Measurements from ENCODE around the gene LAMC2. TPM values are rescaled to one million over a fixed set of nuclear protein-coding genes. Genes with fewer than 3 reads are reported as not detected.

Gene LAMC2
- total RNA-seq, 1 donor from 2014 or later: 13.9 TPM

GRCh38 chr1:183236158-183236725, 50.2 kb downstream of the LAMC2 start:
- H3K36me3 Mint-ChIP-seq (ENCODE audit: low read depth, unreplicated experiment): no peaks in the 10 kb centered on the region
- no peaks in the 10 kb centered on the region for H3K36me3 ChIP-seq (ENCODE audit: insufficient read depth, low read length)
- H4K20me1 ChIP-seq (ENCODE audit: insufficient read depth, low read length): no peaks in the 10 kb centered on the region
- H3K27ac ChIP-seq (ENCODE audit: low read depth, low read length): peak overlapping the region; percentile 99
- DNase-seq (ENCODE audit: low read depth) (no peak), FAIRE-seq (no peak)
- no peaks in the 10 kb centered on the region for H3K27me3 Mint-ChIP-seq (ENCODE audit: low read depth, unreplicated experiment)
- H3K79me2 ChIP-seq (ENCODE audit: insufficient read depth, low read length): no peaks in the 10 kb centered on the region
- peaks cover 26% of the 10 kb centered on the region for H3K4me1 ChIP-seq (ENCODE audit: insufficient read depth, low read length)
- H3K4me2 ChIP-seq (ENCODE audit: low read length): no peak overlapping the region
- no peaks in the 10 kb centered on the region for H3K27me3 ChIP-seq (ENCODE audit: insufficient read depth, low read length)
- no peak for TF ChIP-seq EZH2 (IDR thresholded peaks at IDR 0.05; ENCODE audit: insufficient read depth, low read length)
- TF ChIP-seq CTCF (IDR thresholded peaks at IDR 0.05; ENCODE audit: insufficient read depth, low read depth, low read length): no peak
- peaks cover 38% of the 10 kb centered on the region for H3K4me1 Mint-ChIP-seq (ENCODE audit: low read depth, unreplicated experiment)
- H2AFZ ChIP-seq (ENCODE audit: low read depth, low read length): no peak overlapping the region
- H3K27ac Mint-ChIP-seq (ENCODE audit: unreplicated experiment): no peak overlapping the region
- no peaks in the 10 kb centered on the region for H3K9me3 ChIP-seq (ENCODE audit: insufficient read depth, low read depth, low read length)
- no peak overlapping the region for H3K4me3 ChIP-seq (ENCODE audit: insufficient read depth, low read depth, low read length)
- H3K4me3 Mint-ChIP-seq (ENCODE audit: unreplicated experiment): no peak overlapping the region
- H3K9ac ChIP-seq (ENCODE audit: low read length): no peak overlapping the region
- H3K9me3 Mint-ChIP-seq (ENCODE audit: unreplicated experiment): no peaks in the 10 kb centered on the region

GRCh38 chr1:183237046-183237445, 51.0 kb downstream of the LAMC2 start:
- H3K36me3 Mint-ChIP-seq (ENCODE audit: low read depth, unreplicated experiment): no peaks in the 10 kb centered on the region
- H3K27me3 ChIP-seq (ENCODE audit: insufficient read depth, low read length): no peaks in the 10 kb centered on the region
- no peaks in the 10 kb centered on the region for H4K20me1 ChIP-seq (ENCODE audit: insufficient read depth, low read length)
- H3K27me3 Mint-ChIP-seq (ENCODE audit: low read depth, unreplicated experiment): no peaks in the 10 kb centered on the region
- H3K9me3 Mint-ChIP-seq (ENCODE audit: unreplicated experiment): no peaks in the 10 kb centered on the region
- DNase-seq (ENCODE audit: low read depth) (no peak), FAIRE-seq (no peak)
- no peaks in the 10 kb centered on the region for H3K36me3 ChIP-seq (ENCODE audit: insufficient read depth, low read length)
- H3K27ac ChIP-seq (ENCODE audit: low read depth, low read length): no peak overlapping the region
- H3K4me3 Mint-ChIP-seq (ENCODE audit: unreplicated experiment): no peak overlapping the region
- no peaks in the 10 kb centered on the region for H3K9me3 ChIP-seq (ENCODE audit: insufficient read depth, low read depth, low read length)
- H3K79me2 ChIP-seq (ENCODE audit: insufficient read depth, low read length): no peaks in the 10 kb centered on the region
- no peak for TF ChIP-seq CTCF (IDR thresholded peaks at IDR 0.05; ENCODE audit: insufficient read depth, low read depth, low read length)
- TF ChIP-seq EZH2 (IDR thresholded peaks at IDR 0.05; ENCODE audit: insufficient read depth, low read length): no peak
- H3K27ac Mint-ChIP-seq (ENCODE audit: unreplicated experiment): peak overlapping the region; percentile 23
- H2AFZ ChIP-seq (ENCODE audit: low read depth, low read length): no peak overlapping the region
- H3K4me2 ChIP-seq (ENCODE audit: low read length): no peak overlapping the region
- no peak overlapping the region for H3K9ac ChIP-seq (ENCODE audit: low read length)
- peaks cover 26% of the 10 kb centered on the region for H3K4me1 ChIP-seq (ENCODE audit: insufficient read depth, low read length)
- H3K4me3 ChIP-seq (ENCODE audit: insufficient read depth, low read depth, low read length): no peak overlapping the region
- peaks cover 37% of the 10 kb centered on the region for H3K4me1 Mint-ChIP-seq (ENCODE audit: low read depth, unreplicated experiment)

- Mint-ChIP-seq H3K9me3 (ENCODE audit: unreplicated experiment) (no peaks in the 10 kb centered on the region), H3K27ac (ENCODE audit: unreplicated experiment) (peak overlapping the region; percentile 79), H3K27me3 (ENCODE audit: low read depth, unreplicated experiment) (no peaks in the 10 kb centered on the region), H3K4me1 (ENCODE audit: low read depth, unreplicated experiment) (peaks cover 37% of the 10 kb centered on the region), H3K4me3 (ENCODE audit: unreplicated experiment) (no peak overlapping the region), H3K36me3 (ENCODE audit: low read depth, unreplicated experiment) (no peaks in the 10 kb centered on the region)
- Histone ChIP-seq H3K27ac (ENCODE audit: low read depth, low read length) (peak overlapping the region; percentile 67), H3K79me2 (ENCODE audit: insufficient read depth, low read length) (no peaks in the 10 kb centered on the region), H3K4me2 (ENCODE audit: low read length) (peak overlapping the region; percentile 20), H3K27me3 (ENCODE audit: insufficient read depth, low read length) (no peaks in the 10 kb centered on the region), H4K20me1 (ENCODE audit: insufficient read depth, low read length) (no peaks in the 10 kb centered on the region), H2AFZ (ENCODE audit: low read depth, low read length) (no peak overlapping the region), H3K4me1 (ENCODE audit: insufficient read depth, low read length) (peaks cover 26% of the 10 kb centered on the region), H3K9me3 (ENCODE audit: insufficient read depth, low read depth, low read length) (no peaks in the 10 kb centered on the region), H3K4me3 (ENCODE audit: insufficient read depth, low read depth, low read length) (no peak overlapping the region), H3K36me3 (ENCODE audit: insufficient read depth, low read length) (no peaks in the 10 kb centered on the region), H3K9ac (ENCODE audit: low read length) (no peak overlapping the region)
- TF ChIP-seq CTCF (IDR thresholded peaks at IDR 0.05; ENCODE audit: insufficient read depth, low read depth, low read length): no peak
- TF ChIP-seq EZH2 (IDR thresholded peaks at IDR 0.05; ENCODE audit: insufficient read depth, low read length): no peak
- FAIRE-seq: no peak
- DNase-seq (ENCODE audit: low read depth): peak; percentile 70
These were observed 52.0 kb downstream of the LAMC2 start for GRCh38 chr1:183238071-183238470.
